Peyer's patch (tissue), 4 donors: Measurements from ENCODE around the gene AP1S1. TPM values are rescaled to one million over a fixed set of nuclear protein-coding genes. Genes with fewer than 3 reads are reported as not detected.

Experiments
- DNase-seq, 3 donors: peaks; one replicate each; pipeline ENCODE4 v3.0.0-alpha.2; 2017 to 2019
- H3K27ac ChIP-seq, 4 donors: fragments of 200-600 bp; sonication (generic); one replicate each; pipeline ENCODE4 v1.5.1; 2016 to 2019
- H3K27me3 ChIP-seq, 2 donors: fragments of 200-600 bp; sonication (generic); one replicate each; pipeline ENCODE4 v1.5.1; 2019
- H3K36me3 ChIP-seq, 3 donors: fragments of 200-600 bp; sonication (generic); one replicate each; pipeline ENCODE4 v1.5.1; 2016 to 2019
- H3K4me1 ChIP-seq, 4 donors: fragments of 200-600 bp; sonication (generic); one replicate each; pipeline ENCODE4 v1.5.1; 2016 to 2019
- H3K4me3 ChIP-seq, 4 donors: fragments of 200-600 bp; sonication (generic); 1 replicate in 3 of 4; 2 replicates in 1 of 4; pipeline ENCODE4 v1.5.1; 2016 to 2019; ENCODE audit warnings: mild to moderate bottlenecking in 1 of 4
- H3K9me3 ChIP-seq, 4 donors: fragments of 200-600 bp; sonication (generic); one replicate each; pipeline ENCODE4 v1.5.1; 2016 to 2019; ENCODE audit warnings: mild to moderate bottlenecking in 1 of 4
- CTCF ChIP-seq, 6 experiments: fragments of 450-650 bp in 4 of 6; fragments of 200-600 bp in 2 of 6; sonication (generic) in 1 of 6; IDR thresholded peaks; one replicate each; pipeline ENCODE4 v1.5.1; 2017 to 2019; ENCODE audit warnings: antibody characterized with exemption in 6 of 6, mild to moderate bottlenecking in 3 of 6, moderate library complexity in 1 of 6
- POLR2A ChIP-seq, 2 donors: fragments of 450-650 bp; IDR thresholded peaks; one replicate each; pipeline ENCODE4 v1.5.1; 2017; ENCODE audit warnings: antibody characterized with exemption in 2 of 2, mild to moderate bottlenecking in 2 of 2, moderate library complexity in 2 of 2
- total RNA-seq, 4 donors: library from RNA; depleted of rRNA; stranded (reverse); fragments of >200 nt; gene quantifications; one replicate each; pipeline ENCODE4 v1.1.0, GENCODE V29; 2016

Gene AP1S1
- total RNA-seq, 4 donors from 2014 or later: 53.6 to 136 (median 95.7) TPM

GRCh38 chr7:101165958-101166647 is 11.8 kb downstream of the AP1S1 start:
- Histone ChIP-seq H3K27me3 (peaks cover 0 to 49% of the 10 kb centered on the region in 2 donors), H3K4me3 (peak overlapping the region in 1 of 4 donors; percentile 17), H3K9me3 (peaks cover 0 to 3% (median 0%) of the 10 kb centered on the region in 4 donors), H3K36me3 (no peaks in the 10 kb centered on the region), H3K4me1 (peaks cover 3 to 62% (median 31%) of the 10 kb centered on the region in 4 donors), H3K27ac (no peak overlapping the region)
- no peak for DNase-seq
- no peak for TF ChIP-seq CTCF (IDR thresholded peaks at IDR 0.05)
- TF ChIP-seq POLR2A (IDR thresholded peaks at IDR 0.05): no peak

GRCh38 chr7:101166648-101166908 is 12.3 kb downstream of the AP1S1 start:
- no peak overlapping the region for H3K4me3 ChIP-seq
- peaks cover 0 to 53% of the 10 kb centered on the region in 2 donors for H3K27me3 ChIP-seq
- H3K27ac ChIP-seq: no peak overlapping the region
- H3K36me3 ChIP-seq: no peaks in the 10 kb centered on the region
- peaks cover 3 to 65% (median 33%) of the 10 kb centered on the region in 4 donors for H3K4me1 ChIP-seq
- peaks cover 0 to 3% (median 0%) of the 10 kb centered on the region in 4 donors for H3K9me3 ChIP-seq
- TF ChIP-seq CTCF (IDR thresholded peaks at IDR 0.05) (no peak), POLR2A (IDR thresholded peaks at IDR 0.05) (no peak)
- no peak for DNase-seq

GRCh38 chr7:101166909-101167644 is 12.8 kb downstream of the AP1S1 start:
- Histone ChIP-seq H3K4me3 (no peak overlapping the region), H3K27ac (no peak overlapping the region), H3K4me1 (peaks cover 3 to 69% (median 38%) of the 10 kb centered on the region in 4 donors), H3K27me3 (peaks cover 0 to 58% of the 10 kb centered on the region in 2 donors), H3K9me3 (peaks cover 0 to 4% (median 0%) of the 10 kb centered on the region in 4 donors), H3K36me3 (no peaks in the 10 kb centered on the region)
- DNase-seq: no peak
- TF ChIP-seq CTCF (IDR thresholded peaks at IDR 0.05) (no peak), POLR2A (IDR thresholded peaks at IDR 0.05) (no peak)

GRCh38 chr7:101167645-101168411 is 13.6 kb downstream of the AP1S1 start:
- H3K4me1 ChIP-seq: peaks cover 3 to 69% (median 40%) of the 10 kb centered on the region in 4 donors
- peaks cover 0 to 66% of the 10 kb centered on the region in 2 donors for H3K27me3 ChIP-seq
- peaks cover 0 to 6% (median 0%) of the 10 kb centered on the region in 4 donors for H3K9me3 ChIP-seq
- TF ChIP-seq CTCF (IDR thresholded peaks at IDR 0.05) (no peak), POLR2A (IDR thresholded peaks at IDR 0.05) (no peak)
- H3K27ac ChIP-seq: no peak overlapping the region
- no peak for DNase-seq
- H3K36me3 ChIP-seq: no peaks in the 10 kb centered on the region
- H3K4me3 ChIP-seq: no peak overlapping the region

- Histone ChIP-seq H3K36me3 (no peaks in the 10 kb centered on the region), H3K4me1 (peaks cover 3 to 69% (median 43%) of the 10 kb centered on the region in 4 donors), H3K27ac (no peak overlapping the region), H3K4me3 (no peak overlapping the region), H3K9me3 (peaks cover 0 to 6% (median 0%) of the 10 kb centered on the region in 4 donors), H3K27me3 (peaks cover 0 to 70% of the 10 kb centered on the region in 2 donors)
- TF ChIP-seq POLR2A (IDR thresholded peaks at IDR 0.05) (no peak), CTCF (IDR thresholded peaks at IDR 0.05) (no peak)
- DNase-seq: no peak
Measured at GRCh38 chr7:101168412-101169049, 14.3 kb downstream of the AP1S1 start.
